ENCODE data around the gene PHKG1.

- TF ChIP-seq POLR2A (IDR thresholded peaks at IDR 0.05) (no peak), CTCF (IDR thresholded peaks at IDR 0.05) (no peak), POLR2AphosphoS5 (IDR thresholded peaks at IDR 0.05) (no peak)
These were observed 6.9 kb upstream of the PHKG1 start for GRCh38 chr7:56099653-56100052.
